Calu3 (cell line): ENCODE data around the gene CEACAM1. TPM values are rescaled to one million over a fixed set of nuclear protein-coding genes. Genes with fewer than 3 reads are reported as not detected.

Experiments
- BruUV-seq: library from RNA; stranded (reverse); fragments of 400-500 nt; replicated peaks from 2 replicates; lab custom pipeline; 2021; lab: Mats Ljungman, UMichigan
- CTCF ChIA-PET: fragments of 300-600 bp; sonication (Branson Sonifier 250); formaldehyde crosslinking; loops from one replicate; lab custom pipeline; 2022; ENCODE audit warnings: antibody characterized with exemption; lab: Charles Lee
- DNase-seq: peaks from one replicate; pipeline ENCODE4 v3.0.0; 2022
- H3K27ac Mint-ChIP-seq: one replicate; pipeline ENCODE4 v1.8.0; 2022; ENCODE audit warnings: mixed read lengths; ENCODE audit not compliant: unreplicated experiment
- H3K27me3 Mint-ChIP-seq: one replicate; pipeline ENCODE4 v1.8.0; 2022; ENCODE audit warnings: mixed read lengths; ENCODE audit not compliant: unreplicated experiment
- H3K36me3 Mint-ChIP-seq: one replicate; pipeline ENCODE4 v1.8.0; 2022; ENCODE audit warnings: mild to moderate bottlenecking, moderate library complexity, mixed read lengths; ENCODE audit not compliant: insufficient read depth, unreplicated experiment
- H3K4me1 Mint-ChIP-seq: one replicate; pipeline ENCODE4 v1.8.0; 2022; ENCODE audit warnings: mild to moderate bottlenecking, low read depth, mixed read lengths; ENCODE audit not compliant: unreplicated experiment
- H3K4me3 Mint-ChIP-seq: one replicate; pipeline ENCODE4 v1.8.0; 2022; ENCODE audit warnings: mild to moderate bottlenecking, low read depth, moderate library complexity, mixed read lengths; ENCODE audit not compliant: unreplicated experiment
- H3K9me3 Mint-ChIP-seq: one replicate; pipeline ENCODE4 v1.8.0; 2022; ENCODE audit warnings: low read depth, mixed read lengths; ENCODE audit not compliant: unreplicated experiment
- intact Hi-C: fragments of 100-400 bp; cut with micrococcal nuclease; formaldehyde crosslinking; loops from one replicate; pipeline ENCODE4 v1.10.0; 2022; ENCODE audit not compliant: unreplicated experiment
- total RNA-seq: library from RNA; stranded (reverse); gene quantifications from 2 replicates; pipeline ENCODE4 v1.2.3, GENCODE V29; 2022
- TF ChIP-seq, protein P1 (sequence below): fragments of 200-600 bp; IDR thresholded peaks from one replicate; pipeline ENCODE4 v1.8.0; 2022; ENCODE audit warnings: antibody characterized with exemption; ENCODE audit not compliant: unreplicated experiment

Gene CEACAM1
- total RNA-seq, 1 experiment from 2014 or later, result 132 TPM

DNA sequence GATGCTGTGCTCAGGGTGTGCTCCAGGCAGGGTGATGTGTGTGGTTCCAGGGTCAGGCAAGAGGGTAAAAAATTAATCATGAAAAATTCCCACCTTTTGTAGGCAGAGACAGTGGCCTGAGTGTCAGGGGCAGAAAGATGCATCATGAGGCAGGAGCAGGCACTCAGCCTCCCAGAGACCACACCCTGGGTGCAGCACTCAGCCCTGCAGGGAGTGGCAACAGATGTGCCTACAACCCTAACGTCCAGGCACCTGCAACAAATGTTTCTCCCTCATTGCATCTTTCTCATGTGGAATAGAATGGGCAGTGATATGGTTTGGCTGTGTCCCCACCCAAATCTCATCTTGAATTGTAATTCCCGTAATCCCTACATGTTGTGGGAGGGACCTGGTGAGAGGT lies 19.6 kb upstream of the CEACAM1 start:
- Mint-ChIP-seq H3K27ac (no peak overlapping the region), H3K36me3 (no peaks in the 10 kb centered on the region), H3K4me1 (no peaks in the 10 kb centered on the region), H3K9me3 (no peaks in the 10 kb centered on the region), H3K4me3 (no peak overlapping the region), H3K27me3 (peaks cover 77% of the 10 kb centered on the region)
- intact Hi-C loops, result no loop called here
- TF ChIP-seq, protein P1, sequence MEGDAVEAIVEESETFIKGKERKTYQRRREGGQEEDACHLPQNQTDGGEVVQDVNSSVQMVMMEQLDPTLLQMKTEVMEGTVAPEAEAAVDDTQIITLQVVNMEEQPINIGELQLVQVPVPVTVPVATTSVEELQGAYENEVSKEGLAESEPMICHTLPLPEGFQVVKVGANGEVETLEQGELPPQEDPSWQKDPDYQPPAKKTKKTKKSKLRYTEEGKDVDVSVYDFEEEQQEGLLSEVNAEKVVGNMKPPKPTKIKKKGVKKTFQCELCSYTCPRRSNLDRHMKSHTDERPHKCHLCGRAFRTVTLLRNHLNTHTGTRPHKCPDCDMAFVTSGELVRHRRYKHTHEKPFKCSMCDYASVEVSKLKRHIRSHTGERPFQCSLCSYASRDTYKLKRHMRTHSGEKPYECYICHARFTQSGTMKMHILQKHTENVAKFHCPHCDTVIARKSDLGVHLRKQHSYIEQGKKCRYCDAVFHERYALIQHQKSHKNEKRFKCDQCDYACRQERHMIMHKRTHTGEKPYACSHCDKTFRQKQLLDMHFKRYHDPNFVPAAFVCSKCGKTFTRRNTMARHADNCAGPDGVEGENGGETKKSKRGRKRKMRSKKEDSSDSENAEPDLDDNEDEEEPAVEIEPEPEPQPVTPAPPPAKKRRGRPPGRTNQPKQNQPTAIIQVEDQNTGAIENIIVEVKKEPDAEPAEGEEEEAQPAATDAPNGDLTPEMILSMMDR, result no peak
- BruUV-seq, result no TSS peak
- CTCF ChIA-PET, result no interaction called here
- DNase-seq, result no peak

DNA sequence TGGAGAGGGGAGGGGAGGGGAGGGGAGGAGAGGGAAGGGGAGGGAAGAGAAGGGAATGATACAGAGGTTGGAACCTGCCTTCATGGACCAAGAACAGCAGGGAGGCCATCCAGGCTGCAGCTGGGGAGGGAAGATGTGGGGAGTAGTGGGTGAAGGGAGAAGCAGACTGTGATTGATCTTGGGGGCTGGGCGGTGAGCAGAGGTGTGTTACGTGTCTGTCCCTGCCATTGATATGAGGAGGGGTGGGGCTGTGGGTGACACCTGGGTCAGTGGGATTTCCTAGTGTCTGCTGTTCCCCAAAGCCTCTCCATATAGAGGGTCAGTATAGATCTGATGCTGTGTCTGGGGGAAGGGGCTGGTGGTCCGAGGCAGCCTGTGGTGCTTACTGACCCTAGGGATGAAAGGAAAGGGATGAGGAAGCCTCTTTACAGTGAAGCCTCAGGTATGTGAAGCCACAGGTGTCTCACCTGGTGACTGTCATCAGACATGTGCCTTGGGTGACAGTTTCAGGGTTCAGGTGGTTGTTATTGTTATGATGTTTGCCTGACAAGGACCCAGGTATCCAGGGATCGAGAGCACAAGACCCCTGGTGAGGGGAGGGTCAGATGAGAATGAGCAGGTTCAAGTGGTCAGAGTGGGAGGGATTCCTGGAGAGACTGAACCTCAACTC lies 18.7 kb upstream of the CEACAM1 start:
- no peaks in the 10 kb centered on the region for H3K36me3 Mint-ChIP-seq
- no peaks in the 10 kb centered on the region for H3K4me1 Mint-ChIP-seq
- no peak overlapping the region for H3K27ac Mint-ChIP-seq
- intact Hi-C loops, result no loop called here
- no peak for DNase-seq
- TF ChIP-seq, protein P1, result no peak
- H3K4me3 Mint-ChIP-seq, result no peak overlapping the region
- CTCF ChIA-PET, result no interaction called here
- H3K9me3 Mint-ChIP-seq, result no peaks in the 10 kb centered on the region
- H3K27me3 Mint-ChIP-seq, result peaks cover 68% of the 10 kb centered on the region
- no TSS peak for BruUV-seq

DNA sequence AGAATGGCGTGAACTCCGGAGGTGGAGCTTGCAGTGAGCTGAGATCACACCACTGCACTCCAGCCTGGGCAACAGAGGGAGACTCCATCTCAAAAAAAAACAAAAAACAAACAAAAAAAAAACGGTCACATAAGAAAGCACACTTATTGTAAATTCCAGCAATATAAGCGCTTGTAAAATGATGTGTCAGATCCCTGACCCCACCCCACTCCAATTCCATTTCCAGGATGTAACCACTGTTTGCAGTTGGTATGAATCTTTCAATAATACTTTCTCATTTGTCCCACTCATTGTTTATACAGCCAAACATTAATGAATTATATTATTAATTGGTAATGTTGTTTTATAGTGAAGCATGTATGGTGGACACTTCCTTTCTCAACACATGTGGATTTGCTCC lies 15.9 kb upstream of the CEACAM1 start:
- CTCF ChIA-PET, result interaction anchor here (0.7 kb wide), 1 partner anchor 20 kb away, joined by 4 read pairs; no protein-coding TSS in a partner anchor
- TF ChIP-seq, protein P1, result no peak
- no peak for DNase-seq
- Mint-ChIP-seq H3K4me1 (no peaks in the 10 kb centered on the region), H3K9me3 (no peaks in the 10 kb centered on the region), H3K4me3 (no peak overlapping the region), H3K36me3 (no peaks in the 10 kb centered on the region), H3K27ac (no peak overlapping the region), H3K27me3 (peaks cover 40% of the 10 kb centered on the region)
- no TSS peak for BruUV-seq
- intact Hi-C loops, result no loop called here

DNA sequence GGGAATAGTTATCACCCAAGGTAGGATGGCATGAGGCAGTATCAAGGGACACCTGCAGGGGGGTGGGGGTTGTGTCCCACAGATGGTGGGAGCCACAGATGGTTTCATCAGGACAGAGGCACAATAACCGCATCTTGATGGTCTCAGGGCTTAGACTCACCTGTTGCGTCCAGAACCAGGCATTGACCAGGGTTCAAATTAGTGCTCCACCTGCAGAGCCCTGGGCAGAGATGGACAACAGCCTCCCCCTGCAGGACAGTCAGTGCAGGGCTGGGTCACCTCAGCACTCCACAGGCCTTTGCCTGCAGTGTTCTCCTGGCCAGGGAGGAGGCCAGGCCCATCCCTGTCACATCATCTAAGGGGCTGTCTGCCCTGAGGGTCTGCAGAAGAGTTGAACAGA lies 14.5 kb upstream of the CEACAM1 start:
- H3K36me3 Mint-ChIP-seq, result no peaks in the 10 kb centered on the region
- no TSS peak for BruUV-seq
- no peaks in the 10 kb centered on the region for H3K9me3 Mint-ChIP-seq
- H3K27ac Mint-ChIP-seq, result no peak overlapping the region
- CTCF ChIA-PET, result no interaction called here
- no peak overlapping the region for H3K4me3 Mint-ChIP-seq
- no peaks in the 10 kb centered on the region for H3K4me1 Mint-ChIP-seq
- TF ChIP-seq, protein P1, result no peak
- DNase-seq, result no peak
- intact Hi-C loops, result no loop called here
- H3K27me3 Mint-ChIP-seq, result peaks cover 26% of the 10 kb centered on the region
